GM12875 (cell line): ENCODE measurements around the gene SMOC2.
"Not testable (repeated sequence)": the region's sequence is repeated elsewhere in the genome, so short reads cannot be mapped to it uniquely, and the experiment has no call there.

Experiments used
- H3K4me3 ChIP-seq: one replicate; pipeline ENCODE4 v1.5.1; 2011; ENCODE audit warnings: low read depth, low read length, control low read depth
- TF ChIP-seq, protein P1 (sequence below): IDR thresholded peaks from 2 replicates; pipeline ENCODE4 v1.5.1; 2011; ENCODE audit warnings: low read depth, mild to moderate bottlenecking, control low read depth, inconsistent platforms, low read length, moderate library complexity, borderline replicate concordance; ENCODE audit not compliant: insufficient read depth

Gene SMOC2

DNA sequence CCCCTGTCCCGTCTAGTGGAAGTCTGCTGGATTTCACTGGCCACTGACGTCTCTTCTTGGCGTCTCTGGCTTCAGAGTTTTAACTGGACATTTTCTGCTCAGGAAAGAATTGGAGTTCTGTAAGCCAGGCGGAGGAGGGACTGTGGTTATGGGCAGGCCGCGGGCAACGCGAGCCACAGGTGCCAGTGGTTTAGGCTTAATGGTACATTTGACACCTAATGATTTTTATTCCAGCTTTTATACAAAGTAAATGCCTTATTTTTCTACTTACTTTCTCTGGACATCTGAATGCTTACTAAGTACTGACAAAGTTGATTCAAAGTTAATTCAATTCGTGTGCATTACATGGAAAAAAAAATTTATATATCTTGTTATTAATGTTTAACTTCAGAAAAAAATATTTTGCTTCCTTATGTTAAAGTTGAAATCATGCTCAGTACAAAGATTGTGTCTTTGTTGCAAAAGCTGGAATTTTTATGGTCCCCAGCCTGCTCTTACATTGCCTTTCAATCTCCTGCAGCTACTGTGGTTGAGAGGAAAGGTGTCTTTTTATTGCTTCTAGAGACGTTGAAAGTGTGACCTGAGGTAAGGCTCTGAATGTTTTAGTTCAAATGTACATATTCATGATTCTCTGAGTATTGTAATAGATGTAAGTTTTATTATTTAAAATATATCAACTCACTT, 231.0 kb downstream of the SMOC2 start:
- no peak overlapping the region for H3K4me3 ChIP-seq
- TF ChIP-seq, protein P1, sequence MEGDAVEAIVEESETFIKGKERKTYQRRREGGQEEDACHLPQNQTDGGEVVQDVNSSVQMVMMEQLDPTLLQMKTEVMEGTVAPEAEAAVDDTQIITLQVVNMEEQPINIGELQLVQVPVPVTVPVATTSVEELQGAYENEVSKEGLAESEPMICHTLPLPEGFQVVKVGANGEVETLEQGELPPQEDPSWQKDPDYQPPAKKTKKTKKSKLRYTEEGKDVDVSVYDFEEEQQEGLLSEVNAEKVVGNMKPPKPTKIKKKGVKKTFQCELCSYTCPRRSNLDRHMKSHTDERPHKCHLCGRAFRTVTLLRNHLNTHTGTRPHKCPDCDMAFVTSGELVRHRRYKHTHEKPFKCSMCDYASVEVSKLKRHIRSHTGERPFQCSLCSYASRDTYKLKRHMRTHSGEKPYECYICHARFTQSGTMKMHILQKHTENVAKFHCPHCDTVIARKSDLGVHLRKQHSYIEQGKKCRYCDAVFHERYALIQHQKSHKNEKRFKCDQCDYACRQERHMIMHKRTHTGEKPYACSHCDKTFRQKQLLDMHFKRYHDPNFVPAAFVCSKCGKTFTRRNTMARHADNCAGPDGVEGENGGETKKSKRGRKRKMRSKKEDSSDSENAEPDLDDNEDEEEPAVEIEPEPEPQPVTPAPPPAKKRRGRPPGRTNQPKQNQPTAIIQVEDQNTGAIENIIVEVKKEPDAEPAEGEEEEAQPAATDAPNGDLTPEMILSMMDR = no peak

DNA sequence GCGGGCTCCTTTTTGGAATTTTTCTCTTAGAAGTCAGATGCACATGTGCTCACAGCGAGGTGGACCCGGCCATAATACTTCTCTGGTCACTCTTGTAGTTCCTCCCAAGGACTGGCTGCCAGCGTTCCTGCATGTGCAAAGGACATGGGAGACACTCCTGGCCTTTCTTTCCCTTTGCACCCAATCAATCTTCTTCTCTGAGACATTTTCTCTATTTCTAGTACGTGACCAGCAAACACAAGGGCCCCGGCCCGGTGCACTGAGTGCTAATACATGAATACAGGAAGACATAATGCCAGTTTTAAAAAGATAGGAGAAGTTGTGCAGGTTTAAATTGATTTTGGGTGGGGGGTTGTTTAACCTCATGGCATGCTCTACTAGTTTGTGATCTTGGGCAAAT, 233.6 kb downstream of the SMOC2 start:
- H3K4me3 ChIP-seq = no peak overlapping the region
- TF ChIP-seq, protein P1 = no peak

DNA sequence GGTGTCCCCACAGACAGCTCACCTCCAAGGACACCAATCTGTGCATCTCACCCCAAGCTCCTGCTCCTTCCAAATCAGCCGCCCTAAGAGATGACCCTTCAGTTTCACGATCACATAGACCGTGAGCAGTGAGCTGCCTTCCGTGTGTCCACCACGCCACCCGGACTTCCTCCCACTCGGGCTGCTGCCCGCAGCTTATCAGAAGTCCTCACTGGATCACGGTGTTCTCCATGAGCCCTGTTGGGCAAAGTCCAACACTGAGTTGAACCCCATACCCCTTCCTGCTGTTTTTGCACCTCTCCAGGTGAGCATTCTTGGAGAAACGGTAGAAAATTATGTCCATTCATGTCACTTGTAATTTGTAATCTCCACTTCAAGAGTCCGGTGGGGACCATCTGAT, 234.4 kb downstream of the SMOC2 start:
- TF ChIP-seq, protein P1 = no peak
- H3K4me3 ChIP-seq = no peak overlapping the region

DNA sequence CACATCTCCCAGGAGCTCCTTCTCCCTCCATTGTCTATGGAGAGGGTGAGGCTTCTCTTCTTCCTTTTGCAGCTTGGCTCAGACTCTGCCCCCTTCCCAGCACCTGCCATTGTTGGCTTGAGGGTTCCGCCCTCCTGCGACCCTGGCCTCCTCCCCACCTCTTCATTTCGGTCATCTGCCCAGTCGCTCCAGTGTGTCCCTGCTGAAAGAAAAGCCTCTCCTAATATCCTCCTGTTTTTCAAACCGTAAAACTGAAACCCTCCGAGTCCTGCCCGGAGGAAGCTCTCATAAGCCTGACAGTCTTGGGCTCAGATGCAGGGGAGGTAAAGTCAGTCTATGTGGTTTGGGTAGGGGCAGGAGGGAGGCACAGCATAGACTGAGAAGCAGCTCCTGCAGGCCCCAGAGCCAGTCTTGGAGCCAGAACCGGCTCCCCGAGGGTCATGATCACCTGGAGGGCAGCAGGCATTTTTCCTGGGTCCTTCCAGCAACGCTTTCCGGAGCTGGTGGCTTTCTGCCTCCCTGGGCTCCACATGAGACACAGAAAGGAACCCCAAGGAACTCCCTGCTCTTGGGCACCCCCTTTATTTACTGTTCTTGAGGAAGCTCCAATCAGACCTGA, 235.1 kb downstream of the SMOC2 start:
- TF ChIP-seq, protein P1 = no peak
- H3K4me3 ChIP-seq = no peak overlapping the region

DNA sequence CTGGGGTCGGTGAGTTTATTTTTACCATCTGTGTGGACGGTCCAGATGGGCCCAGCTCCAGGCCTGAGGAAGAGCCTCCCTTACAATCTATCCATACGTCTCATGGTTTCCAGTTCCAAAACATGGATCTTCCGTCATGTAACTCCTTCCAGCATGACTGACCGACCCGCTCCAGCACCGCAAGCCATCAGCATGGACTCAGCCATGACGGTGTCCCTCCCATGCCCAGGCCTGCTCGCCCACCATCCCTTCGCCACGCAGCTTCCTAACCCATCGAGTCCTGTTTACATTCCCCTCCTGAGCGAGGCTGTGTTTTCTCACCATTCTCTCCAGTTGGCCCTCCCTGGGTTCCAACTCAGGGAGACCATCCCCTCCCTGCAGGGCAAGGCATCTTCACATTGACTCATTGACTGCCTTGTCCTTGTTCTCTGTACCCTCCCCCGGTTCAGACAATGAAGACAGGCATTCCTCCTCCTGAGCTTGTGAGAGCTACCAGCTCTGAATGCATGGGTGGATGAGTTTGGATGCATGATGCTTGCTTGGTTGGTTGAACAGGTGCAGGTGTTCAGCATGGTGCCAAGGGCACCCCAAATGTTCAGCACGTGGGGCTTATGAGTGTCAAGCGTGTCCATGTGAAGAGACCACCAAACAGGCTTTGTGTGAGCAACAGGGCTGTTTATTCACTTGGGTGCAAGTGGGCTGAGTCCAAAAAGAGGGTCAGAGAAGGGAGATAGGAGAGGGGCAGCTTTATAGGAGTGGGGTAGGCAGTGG, 235.8 kb downstream of the SMOC2 start:
- no peak overlapping the region for H3K4me3 ChIP-seq
- TF ChIP-seq, protein P1 = no peak

DNA sequence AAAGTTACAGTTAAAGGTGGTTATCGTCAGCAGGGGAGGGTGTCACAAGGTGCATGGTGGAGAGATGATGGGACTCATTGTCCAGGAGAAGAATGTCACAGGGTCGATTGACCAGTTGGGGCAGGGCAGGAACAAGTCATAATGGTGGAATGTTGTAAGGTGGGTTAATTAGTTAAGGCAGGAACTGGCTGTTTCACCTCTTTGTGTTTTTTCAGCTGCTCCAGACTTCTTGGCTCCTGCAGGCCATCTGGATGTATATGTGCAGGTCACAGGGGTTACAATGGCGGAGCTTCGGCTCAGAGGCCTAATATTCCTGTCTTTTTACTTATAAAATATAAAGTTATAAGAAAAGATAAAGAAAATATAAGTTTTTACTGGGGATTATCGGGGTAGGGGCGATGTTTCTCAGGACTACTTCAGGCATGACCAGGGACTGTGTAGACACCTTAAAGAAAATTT, 236.4 kb downstream of the SMOC2 start:
- H3K4me3 ChIP-seq = not testable (repeated sequence)

DNA sequence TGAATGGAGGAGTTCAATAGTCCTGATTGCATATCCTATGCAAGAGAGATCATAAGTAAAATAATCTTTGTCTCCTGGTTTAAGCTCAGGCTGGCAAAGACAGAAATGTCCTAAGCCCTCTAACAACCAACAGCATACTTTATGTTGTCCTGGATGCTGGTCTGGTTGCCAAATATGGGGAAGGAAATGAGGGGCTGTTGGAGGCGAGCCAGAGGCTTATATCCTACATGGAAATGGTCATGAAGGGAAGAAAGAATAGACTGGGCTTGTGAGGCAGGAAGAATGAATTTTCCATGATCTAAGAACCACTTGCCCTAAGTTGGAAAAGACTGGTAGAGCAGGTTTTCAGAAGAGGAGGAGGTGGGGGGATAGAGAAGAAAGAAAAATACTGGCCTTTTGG, 237.1 kb downstream of the SMOC2 start:
- TF ChIP-seq, protein P1 = no peak
- H3K4me3 ChIP-seq = no peak overlapping the region
